Keratinocyte (primary cell): ENCODE results near the gene TMOD4. TPM values are rescaled to one million over a fixed set of nuclear protein-coding genes. Genes with fewer than 3 reads are reported as not detected.

Experiments
- DNase-seq: peaks from one replicate; pipeline ENCODE4 v3.0.0-alpha.2; 2011; ENCODE audit warnings: low read depth, missing footprints, low spot score
- FAIRE-seq: peaks from 2 replicates; lab custom pipeline; 2011; peaks lifted over from hg19 to GRCh38; lab: Jason Lieb, UNC
- H2AFZ ChIP-seq: 2 replicates; pipeline ENCODE4 v1.6.0; 2012; ENCODE audit warnings: low read length, control low read depth, inconsistent platforms; ENCODE audit not compliant: control insufficient read depth
- H3K27ac ChIP-seq: 2 replicates; pipeline ENCODE4 v1.5.1; 2011; ENCODE audit warnings: low read length; ENCODE audit not compliant: control insufficient read depth, insufficient read depth
- H3K27me3 ChIP-seq: 3 replicates; pipeline ENCODE4 v1.6.0; 2011; ENCODE audit warnings: low read length; ENCODE audit not compliant: control insufficient read depth, insufficient read depth; ENCODE audit errors: extremely low read depth
- H3K36me3 ChIP-seq, 2 experiments: 2 replicates in 1 of 2; 3 replicates in 1 of 2; pipeline ENCODE4 v1.5.1; 2011; ENCODE audit warnings: low read length in 2 of 2, mild to moderate bottlenecking in 1 of 2; ENCODE audit not compliant: control insufficient read depth in 2 of 2, insufficient read depth in 2 of 2; ENCODE audit errors: extremely low read depth in 1 of 2
- H3K4me1 ChIP-seq: 3 replicates; pipeline ENCODE4 v1.5.1; 2011; ENCODE audit warnings: low read length; ENCODE audit not compliant: control insufficient read depth, insufficient read depth; ENCODE audit errors: extremely low read depth
- H3K4me2 ChIP-seq: 3 replicates; pipeline ENCODE4 v1.6.0; 2011; ENCODE audit warnings: low read depth, low read length; ENCODE audit not compliant: control insufficient read depth, insufficient read depth; ENCODE audit errors: extremely low read depth
- H3K4me3 ChIP-seq, 3 experiments: fragments of 200-600 bp in 1 of 3; sonication (generic) in 1 of 3; 2 replicates in 2 of 3; 3 replicates in 1 of 3; pipeline ENCODE4 v1.5.1; 2011 to 2016; ENCODE audit warnings: low read length in 3 of 3, mild to moderate bottlenecking in 3 of 3, control low read depth in 2 of 3, inconsistent platforms in 1 of 3, low read depth in 1 of 3, mixed read lengths in 1 of 3, mixed run types in 1 of 3, moderate library complexity in 1 of 3; ENCODE audit not compliant: control insufficient read depth in 2 of 3, insufficient read depth in 2 of 3; ENCODE audit errors: extremely low read depth in 1 of 3
- H3K79me2 ChIP-seq: 2 replicates; pipeline ENCODE4 v1.6.0; 2012; ENCODE audit warnings: low read length; ENCODE audit not compliant: control insufficient read depth, insufficient read depth
- H3K9ac ChIP-seq: 3 replicates; pipeline ENCODE4 v1.6.0; 2011; ENCODE audit warnings: low read length; ENCODE audit not compliant: control insufficient read depth, insufficient read depth; ENCODE audit errors: extremely low read depth
- H3K9me1 ChIP-seq: 3 replicates; pipeline ENCODE4 v1.6.0; 2011; ENCODE audit warnings: low read length; ENCODE audit not compliant: control insufficient read depth, insufficient read depth; ENCODE audit errors: extremely low read depth
- H3K9me3 ChIP-seq: 2 replicates; pipeline ENCODE4 v1.5.1; 2012; ENCODE audit warnings: low read depth, low read length; ENCODE audit not compliant: control insufficient read depth
- H4K20me1 ChIP-seq: 3 replicates; pipeline ENCODE4 v1.6.0; 2011; ENCODE audit warnings: low read length; ENCODE audit not compliant: control insufficient read depth, insufficient read depth; ENCODE audit errors: extremely low read depth
- CTCF ChIP-seq, 3 experiments: IDR thresholded peaks in 1 of 3; conservative IDR thresholded peaks in 1 of 3; optimal IDR thresholded peaks in 1 of 3; 2 replicates in 2 of 3; 3 replicates in 1 of 3; pipeline versions ENCODE3 to v1.5.1; 2011; ENCODE audit warnings: low read length in 3 of 3, mild to moderate bottlenecking in 3 of 3, moderate library complexity in 2 of 3, control low read depth in 1 of 3, inconsistent platforms in 1 of 3; ENCODE audit not compliant: insufficient read depth in 2 of 3; ENCODE audit errors: extremely low read depth in 1 of 3
- EZH2 ChIP-seq: IDR thresholded peaks from one replicate; pipeline ENCODE4 v1.6.1; 2012; ENCODE audit warnings: inconsistent platforms, mild to moderate bottlenecking, low read length, moderate library complexity
- dilution Hi-C: fragments of 300-500 bp; cut with MboI; formaldehyde crosslinking; loops from one replicate; pipeline ENCODE4 v1.7.0; 2020; ENCODE audit warnings: low sequenced_read_pairs; ENCODE audit not compliant: extremely low pct_ligation_motif_present
- polyA plus RNA-seq, 5 experiments: library from polyadenylated mRNA; depleted of rRNA in 3 of 5; stranded (reverse) in 3 of 5; stranded (forward) in 1 of 5; unstranded in 1 of 5; fragments of >200 nt; gene quantifications; 1 replicate in 1 of 5; 2 replicates in 3 of 5; 3 replicates in 1 of 5; pipeline versions ENCODE4 v1.2.1 to v1.2.3, GENCODE V29; 2011 to 2012; ENCODE audit warnings: missing spikeins in 2 of 5, low read depth in 1 of 5, low replicate concordance in 1 of 5

TMOD4 gene
- polyA plus RNA-seq, 1 donor (not counting 4 experiments of a cell fraction or from before 2014, with no cell fraction given) = 0.34 TPM

- peak overlapping the region; percentile 55 for H3K27ac ChIP-seq
- no peaks in the 10 kb centered on the region for H3K9me3 ChIP-seq
- H3K4me3 ChIP-seq = peak overlapping the region; percentile 65 to 94 (median 68)
- FAIRE-seq = peak; percentile 52
- peak overlapping the region; percentile 88 for H3K9ac ChIP-seq
- dilution Hi-C loops = no loop called here
- H3K4me1 ChIP-seq = peaks cover 12% of the 10 kb centered on the region
- H4K20me1 ChIP-seq = no peaks in the 10 kb centered on the region
- peak overlapping the region; percentile 88 for H2AFZ ChIP-seq
- peaks cover 2% of the 10 kb centered on the region for H3K9me1 ChIP-seq
- H3K36me3 ChIP-seq = peaks cover 3 to 15% of the 10 kb centered on the region in 2 experiments
- peaks cover 18% of the 10 kb centered on the region for H3K79me2 ChIP-seq
- no peak for DNase-seq
- H3K27me3 ChIP-seq = no peaks in the 10 kb centered on the region
- H3K4me2 ChIP-seq = peak overlapping the region; percentile 96
- no peak for TF ChIP-seq CTCF (optimal IDR thresholded peaks at IDR 0.05 in 1 of 3, IDR thresholded peaks at IDR 0.05 in 1 of 3, conservative IDR thresholded peaks at IDR 0.05 in 1 of 3; ENCODE audit: extremely low read depth in 1 of 3, insufficient read depth in 2 of 3, low read length in 3 of 3)
- TF ChIP-seq EZH2 = no peak
Observed at GRCh38 chr1:151165281-151165737, 10.5 kb downstream of the TMOD4 start.

- DNase-seq = no peak
- TF ChIP-seq EZH2 (no peak), CTCF (optimal IDR thresholded peaks at IDR 0.05 in 1 of 3, IDR thresholded peaks at IDR 0.05 in 1 of 3, conservative IDR thresholded peaks at IDR 0.05 in 1 of 3; ENCODE audit: extremely low read depth in 1 of 3, insufficient read depth in 2 of 3, low read length in 3 of 3) (no peak)
- peak overlapping the region; percentile 88 for H2AFZ ChIP-seq
- H3K27me3 ChIP-seq = no peaks in the 10 kb centered on the region
- dilution Hi-C loops = no loop called here
- peak overlapping the region; percentile 88 for H3K9ac ChIP-seq
- H3K4me1 ChIP-seq = peaks cover 12% of the 10 kb centered on the region
- FAIRE-seq = no peak
- H3K36me3 ChIP-seq = peaks cover 3 to 16% of the 10 kb centered on the region in 2 experiments
- H3K27ac ChIP-seq = peak overlapping the region; percentile 55
- peak overlapping the region; percentile 65 to 94 (median 68) for H3K4me3 ChIP-seq
- no peaks in the 10 kb centered on the region for H3K9me3 ChIP-seq
- H3K9me1 ChIP-seq = peaks cover 2% of the 10 kb centered on the region
- H4K20me1 ChIP-seq = no peaks in the 10 kb centered on the region
- H3K4me2 ChIP-seq = peak overlapping the region; percentile 96
- H3K79me2 ChIP-seq = peaks cover 18% of the 10 kb centered on the region
Observed at GRCh38 chr1:151164732-151165280, 11.0 kb downstream of the TMOD4 start.
